ENCODE measurements around the gene SIAH1. TPM values are rescaled to one million over a fixed set of nuclear protein-coding genes. Genes with fewer than 3 reads are reported as not detected.
A peak's percentile ranks its signal among the peaks of the same experiment; 100 is the strongest.

The SIAH1 gene
- total RNA-seq: 10 to 100 TPM; 12.2 to 17.2 (median 14.5) TPM
- polyA plus RNA-seq: 10 to 100 TPM; 10.1 to 11.1 TPM
- long read RNA-seq, donor 1, transcript SIAH1-203 (2 exons, 2,147 nt): major isoform, 16 of 18 reads
- long read RNA-seq, donor 1, partial matches to known transcripts: 0 of 18 reads
- long read RNA-seq, donor 1, other reads (novel, unspliced or antisense): 1 of 18 reads
- long read RNA-seq, donor 2, transcript SIAH1-203 (2 exons, 2,147 nt): major isoform, 18 of 23 reads
- long read RNA-seq, donor 2, partial matches to known transcripts: 0 of 23 reads
- long read RNA-seq, donor 2, other reads (novel, unspliced or antisense): 3 of 23 reads
- long read RNA-seq, donor 3, transcript SIAH1-203 (2 exons, 2,147 nt): major isoform, 60 of 84 reads
- long read RNA-seq, donor 3, partial matches to known transcripts: 0 of 84 reads
- long read RNA-seq, donor 3, other reads (novel, unspliced or antisense): 21 of 84 reads

DNA sequence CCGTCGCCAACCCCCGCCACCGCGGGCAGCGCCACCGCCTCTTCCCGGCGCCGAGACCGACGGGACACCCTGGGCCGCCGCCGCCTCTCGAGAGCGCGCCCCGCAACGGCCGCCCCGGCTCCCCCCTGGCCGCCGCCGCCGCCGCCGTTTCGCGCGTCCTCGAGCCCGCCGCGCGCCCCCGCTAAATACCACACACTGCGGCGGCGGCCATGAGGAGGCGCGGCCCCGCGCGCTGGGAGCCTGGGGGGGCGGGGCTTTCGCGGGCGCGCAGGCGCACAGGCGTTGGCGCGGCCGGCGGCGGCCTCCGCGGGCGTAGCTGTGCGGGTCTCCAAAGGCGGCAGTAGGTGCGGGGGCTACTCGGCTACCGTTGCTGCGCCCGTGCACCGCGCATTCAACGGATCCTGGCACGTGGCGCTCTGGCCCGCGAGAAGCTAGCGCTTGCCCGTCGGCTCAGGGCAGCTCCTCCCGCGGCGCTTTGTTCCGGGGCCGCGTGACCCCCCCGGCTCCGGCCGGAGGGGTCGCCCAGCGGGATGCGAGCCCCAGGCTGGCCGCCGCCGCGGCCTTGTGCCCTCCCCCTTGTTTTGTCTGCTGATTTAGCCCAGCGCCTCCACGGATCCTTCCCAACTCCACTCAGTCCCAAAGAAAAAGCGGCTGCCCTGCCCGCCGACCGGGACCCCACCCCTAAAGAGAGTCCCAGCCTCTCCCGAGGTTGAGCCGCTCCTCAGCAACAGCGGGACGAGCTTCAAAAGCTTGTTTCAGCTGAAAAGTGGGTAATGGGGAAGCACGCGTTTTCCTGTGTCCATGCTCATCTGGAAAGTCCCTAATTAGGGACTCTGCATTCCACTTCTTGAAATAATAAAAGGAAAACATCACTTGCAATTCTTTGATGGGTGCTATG, at the start of gene SIAH1:
TSS of gene SIAH1 (minus strand) at position 161 of the 898 bp plus-strand sequence. CDS start 22,985 bp downstream, outside the sequence.
- Histone ChIP-seq H3K27ac (peak within 1 kb of the TSS; percentile 96 to 100 (median 99)), H3K4me1 (peaks cover 4 to 46% (median 36%) of the 10 kb centered on the region in 9 donors), H3K27me3 (no peaks in the 10 kb centered on the region), H3K9me3 (no peaks in the 10 kb centered on the region), H3K4me3 (peak within 1 kb of the TSS; percentile 77 to 100 (median 95)), H3K36me3 (no peaks in the 10 kb centered on the region)
- ATAC-seq: peak; percentile 86 to 95 (median 94)
- intact Hi-C loops (cut with DNase I): loop anchor here in 6 of 10 donors (2.0 to 10.0 kb wide), 8 partner anchors 19 to 232 kb away; partner anchors contain the start of genes N4BP1 (in 3 of the 6), ABCC11 (in 1 of the 6) and LONP2 (in 1 of the 6)
- 0 to 1% methylated on average over 62 to 105 of the region's 105 CpGs for WGBS, 2 donors
- peak; percentile 85 to 90 for DNase-seq
- TF ChIP-seq, protein P1, sequence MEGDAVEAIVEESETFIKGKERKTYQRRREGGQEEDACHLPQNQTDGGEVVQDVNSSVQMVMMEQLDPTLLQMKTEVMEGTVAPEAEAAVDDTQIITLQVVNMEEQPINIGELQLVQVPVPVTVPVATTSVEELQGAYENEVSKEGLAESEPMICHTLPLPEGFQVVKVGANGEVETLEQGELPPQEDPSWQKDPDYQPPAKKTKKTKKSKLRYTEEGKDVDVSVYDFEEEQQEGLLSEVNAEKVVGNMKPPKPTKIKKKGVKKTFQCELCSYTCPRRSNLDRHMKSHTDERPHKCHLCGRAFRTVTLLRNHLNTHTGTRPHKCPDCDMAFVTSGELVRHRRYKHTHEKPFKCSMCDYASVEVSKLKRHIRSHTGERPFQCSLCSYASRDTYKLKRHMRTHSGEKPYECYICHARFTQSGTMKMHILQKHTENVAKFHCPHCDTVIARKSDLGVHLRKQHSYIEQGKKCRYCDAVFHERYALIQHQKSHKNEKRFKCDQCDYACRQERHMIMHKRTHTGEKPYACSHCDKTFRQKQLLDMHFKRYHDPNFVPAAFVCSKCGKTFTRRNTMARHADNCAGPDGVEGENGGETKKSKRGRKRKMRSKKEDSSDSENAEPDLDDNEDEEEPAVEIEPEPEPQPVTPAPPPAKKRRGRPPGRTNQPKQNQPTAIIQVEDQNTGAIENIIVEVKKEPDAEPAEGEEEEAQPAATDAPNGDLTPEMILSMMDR (IDR thresholded peaks at IDR 0.05): peak in 3 of 9 donors; percentile 5 to 7 (median 7)

- TF ChIP-seq, protein P1 (IDR thresholded peaks at IDR 0.05): no peak
- peak in 5 of 8 donors; percentile 21 to 65 (median 58) for ATAC-seq
- intact Hi-C loops (cut with DNase I): loop anchor here in 1 of 10 donors (5.0 kb wide), 1 partner anchor 47 kb away; the partner anchor contains the start of gene SIAH1
- Histone ChIP-seq H3K4me3 (no peak overlapping the region), H3K36me3 (no peaks in the 10 kb centered on the region), H3K27ac (peak overlapping the region in 2 of 10 donors; percentile 4 to 73), H3K9me3 (no peaks in the 10 kb centered on the region), H3K27me3 (no peaks in the 10 kb centered on the region), H3K4me1 (peaks cover 0 to 41% (median 0%) of the 10 kb centered on the region in 9 donors)
- 49 to 68% methylated on average over 4 of the region's 4 CpGs for WGBS, 2 donors
- DNase-seq: no peak
These were observed 49.6 kb upstream of the SIAH1 start for GRCh38 chr16:48434653-48435317.

DNA sequence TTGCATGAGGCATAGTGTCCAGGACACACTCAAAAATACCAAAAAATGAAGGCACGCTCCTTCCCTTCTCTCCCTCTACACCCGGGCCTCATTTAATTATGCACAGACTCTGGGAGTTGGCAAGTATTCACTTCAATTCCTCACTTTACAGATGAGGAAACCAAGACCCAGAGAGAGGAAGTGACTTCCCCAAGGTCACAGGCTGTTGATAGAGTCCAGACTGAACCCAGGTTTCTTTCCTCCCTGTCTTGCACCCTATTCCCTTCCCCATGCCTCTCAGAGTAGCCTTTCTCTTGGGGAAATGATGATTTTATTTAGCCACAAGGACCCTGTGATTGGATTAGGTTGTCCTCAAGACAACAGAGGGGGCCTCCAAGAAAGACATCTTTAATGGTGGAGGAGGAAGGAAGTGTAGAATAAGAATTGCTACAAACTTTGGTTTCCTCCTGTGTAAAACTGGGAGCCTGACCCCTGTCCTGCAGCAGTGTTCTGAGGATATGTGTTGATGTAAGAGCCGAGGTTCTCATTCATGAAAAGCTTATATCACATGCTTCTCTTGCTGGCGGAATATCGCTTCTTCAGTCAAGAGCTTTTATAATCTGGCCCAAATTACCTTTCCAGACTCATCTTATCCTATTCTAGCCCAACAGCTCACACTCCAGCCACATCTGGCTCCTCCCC, 48.8 kb upstream of the SIAH1 start:
- ATAC-seq (peak in 2 of 8 donors; percentile 35 to 50), DNase-seq (no peak)
- intact Hi-C loops (cut with DNase I): no loop called here
- H3K9me3 ChIP-seq: no peaks in the 10 kb centered on the region
- TF ChIP-seq, protein P1 (IDR thresholded peaks at IDR 0.05): no peak
- H3K27ac ChIP-seq: peak overlapping the region in 2 of 10 donors; percentile 4 to 73
- H3K4me3 ChIP-seq: no peak overlapping the region
- WGBS, 2 donors: 69 to 75% methylated on average over 5 of the region's 5 CpGs
- H3K27me3 ChIP-seq: no peaks in the 10 kb centered on the region
- peaks cover 0 to 41% (median 0%) of the 10 kb centered on the region in 9 donors for H3K4me1 ChIP-seq
- no peaks in the 10 kb centered on the region for H3K36me3 ChIP-seq
